Thyroid gland (tissue), 4 donors: ENCODE data around the gene TMEM255B.

ENCODE experiments used
- POLR2A ChIP-seq, 2 donors: fragments of 450-650 bp; IDR thresholded peaks; one replicate each; pipeline ENCODE4 v1.6.1; 2017; ENCODE audit warnings: antibody characterized with exemption in 2 of 2, mild to moderate bottlenecking in 2 of 2, moderate library complexity in 1 of 2
- TF ChIP-seq, protein P1 (sequence below), 6 experiments: fragments of 200-600 bp in 3 of 6; fragments of 450-650 bp in 3 of 6; sonication (generic) in 3 of 6; IDR thresholded peaks; one replicate each; pipeline ENCODE4 v1.5.1; 2016 to 2019; ENCODE audit warnings: antibody characterized with exemption in 6 of 6, mild to moderate bottlenecking in 2 of 6, inconsistent platforms in 1 of 6, moderate library complexity in 1 of 6

DNA sequence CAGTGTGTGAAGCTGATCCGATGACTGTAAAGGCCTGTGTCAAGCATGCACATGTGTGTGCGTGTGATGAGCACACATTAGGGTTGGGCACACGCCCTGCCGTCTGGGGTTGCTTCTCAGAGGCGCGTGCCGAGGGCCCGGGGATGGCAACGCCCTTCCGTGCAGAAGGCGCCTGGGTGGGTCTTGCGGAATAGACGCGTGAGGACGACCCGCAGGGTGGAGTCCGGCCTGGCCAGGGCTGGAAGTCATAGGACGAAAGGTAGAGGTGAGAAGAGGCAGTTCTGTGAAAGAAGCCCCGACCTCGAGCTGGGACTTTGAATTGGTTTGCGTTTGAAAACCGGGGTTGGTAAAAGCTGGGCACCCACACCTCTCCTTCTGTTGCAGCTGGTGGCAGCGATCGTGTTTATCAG lies 35.7 kb downstream of the TMEM255B start:
- TF ChIP-seq, protein P1, sequence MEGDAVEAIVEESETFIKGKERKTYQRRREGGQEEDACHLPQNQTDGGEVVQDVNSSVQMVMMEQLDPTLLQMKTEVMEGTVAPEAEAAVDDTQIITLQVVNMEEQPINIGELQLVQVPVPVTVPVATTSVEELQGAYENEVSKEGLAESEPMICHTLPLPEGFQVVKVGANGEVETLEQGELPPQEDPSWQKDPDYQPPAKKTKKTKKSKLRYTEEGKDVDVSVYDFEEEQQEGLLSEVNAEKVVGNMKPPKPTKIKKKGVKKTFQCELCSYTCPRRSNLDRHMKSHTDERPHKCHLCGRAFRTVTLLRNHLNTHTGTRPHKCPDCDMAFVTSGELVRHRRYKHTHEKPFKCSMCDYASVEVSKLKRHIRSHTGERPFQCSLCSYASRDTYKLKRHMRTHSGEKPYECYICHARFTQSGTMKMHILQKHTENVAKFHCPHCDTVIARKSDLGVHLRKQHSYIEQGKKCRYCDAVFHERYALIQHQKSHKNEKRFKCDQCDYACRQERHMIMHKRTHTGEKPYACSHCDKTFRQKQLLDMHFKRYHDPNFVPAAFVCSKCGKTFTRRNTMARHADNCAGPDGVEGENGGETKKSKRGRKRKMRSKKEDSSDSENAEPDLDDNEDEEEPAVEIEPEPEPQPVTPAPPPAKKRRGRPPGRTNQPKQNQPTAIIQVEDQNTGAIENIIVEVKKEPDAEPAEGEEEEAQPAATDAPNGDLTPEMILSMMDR (IDR thresholded peaks at IDR 0.05) = no peak
- TF ChIP-seq POLR2A (IDR thresholded peaks at IDR 0.05) = no peak
